Mammary epithelial cell (primary cell): ENCODE data around the gene HIVEP2.

ENCODE experiments used
- EZH2 ChIP-seq: IDR thresholded peaks from 2 replicates; pipeline ENCODE4 v1.6.1; 2012; ENCODE audit warnings: low read length, inconsistent platforms, borderline replicate concordance
- TF ChIP-seq, protein P1 (sequence below), 2 donors: IDR thresholded peaks in 1 of 2; conservative IDR thresholded peaks in 1 of 2; 2 replicates each; pipeline ENCODE4 v1.5.1; 2011 to 2012; ENCODE audit warnings: inconsistent platforms in 2 of 2, low read length in 2 of 2, mild to moderate bottlenecking in 2 of 2, control low read depth in 1 of 2, low read depth in 1 of 2; ENCODE audit not compliant: insufficient read depth in 1 of 2; ENCODE audit errors: extremely low read depth in 1 of 2

DNA sequence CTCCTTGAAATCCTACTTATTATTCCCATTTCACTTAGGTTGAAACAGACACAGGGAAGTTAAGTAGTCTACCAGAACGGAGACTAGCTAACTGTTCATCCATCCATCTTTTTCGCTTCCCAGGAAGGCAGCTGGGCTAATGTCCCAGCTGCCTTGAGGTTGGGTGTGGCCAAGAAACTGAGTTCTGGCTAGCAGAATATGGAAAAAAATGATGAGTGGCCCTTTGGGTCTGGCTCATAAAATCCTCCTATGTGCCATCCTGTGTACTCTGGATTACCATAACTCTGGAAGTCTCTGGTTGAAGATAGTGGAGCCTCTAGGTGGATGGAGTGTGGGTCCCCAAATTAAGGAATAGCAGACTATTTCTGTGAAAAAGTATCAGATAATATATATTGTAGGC, 206.2 kb downstream of the HIVEP2 start:
- TF ChIP-seq, protein P1, sequence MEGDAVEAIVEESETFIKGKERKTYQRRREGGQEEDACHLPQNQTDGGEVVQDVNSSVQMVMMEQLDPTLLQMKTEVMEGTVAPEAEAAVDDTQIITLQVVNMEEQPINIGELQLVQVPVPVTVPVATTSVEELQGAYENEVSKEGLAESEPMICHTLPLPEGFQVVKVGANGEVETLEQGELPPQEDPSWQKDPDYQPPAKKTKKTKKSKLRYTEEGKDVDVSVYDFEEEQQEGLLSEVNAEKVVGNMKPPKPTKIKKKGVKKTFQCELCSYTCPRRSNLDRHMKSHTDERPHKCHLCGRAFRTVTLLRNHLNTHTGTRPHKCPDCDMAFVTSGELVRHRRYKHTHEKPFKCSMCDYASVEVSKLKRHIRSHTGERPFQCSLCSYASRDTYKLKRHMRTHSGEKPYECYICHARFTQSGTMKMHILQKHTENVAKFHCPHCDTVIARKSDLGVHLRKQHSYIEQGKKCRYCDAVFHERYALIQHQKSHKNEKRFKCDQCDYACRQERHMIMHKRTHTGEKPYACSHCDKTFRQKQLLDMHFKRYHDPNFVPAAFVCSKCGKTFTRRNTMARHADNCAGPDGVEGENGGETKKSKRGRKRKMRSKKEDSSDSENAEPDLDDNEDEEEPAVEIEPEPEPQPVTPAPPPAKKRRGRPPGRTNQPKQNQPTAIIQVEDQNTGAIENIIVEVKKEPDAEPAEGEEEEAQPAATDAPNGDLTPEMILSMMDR (conservative IDR thresholded peaks at IDR 0.05 in 1 of 2, IDR thresholded peaks at IDR 0.05 in 1 of 2; ENCODE audit: extremely low read depth in 1 of 2, insufficient read depth in 1 of 2, low read depth in 1 of 2, low read length in 2 of 2) = no peak
- TF ChIP-seq EZH2 = no peak
